ENCODE data around the gene GP9.
"Not testable (repeated sequence)": the region's sequence is repeated elsewhere in the genome, so short reads cannot be mapped to it uniquely, and the experiment has no call there.

The GP9 gene

GRCh38 chr3:129106866-129107565, 46.4 kb downstream of the GP9 start:
- Histone ChIP-seq H3K79me2 (ENCODE audit: low read length) (peaks cover 13% of the 10 kb centered on the region; the same call in 1 of the 2 replicates), H3K4me3 (ENCODE audit: low read length) (no peak overlapping the region), H3K36me3 (replicated peaks; ENCODE audit: low read depth, low read length) (peaks cover 13% of the 10 kb centered on the region), H3K9ac (ENCODE audit: low read length) (no peak overlapping the region), H3K4me2 (ENCODE audit: low read length) (no peak overlapping the region), H3K4me1 (ENCODE audit: low read length) (peaks cover 6% of the 10 kb centered on the region; the same call in 1 of the 2 replicates), H3K9me3 (ENCODE audit: insufficient read depth, low read length) (no peaks in the 10 kb centered on the region), H4K20me1 (ENCODE audit: insufficient read depth, low read length) (peaks cover 54% of the 10 kb centered on the region), H3K27me3 (ENCODE audit: low read depth, low read length) (no peaks in the 10 kb centered on the region), H3K27ac (ENCODE audit: low read length) (no peak overlapping the region), H2AFZ (ENCODE audit: low read depth, low read length) (no peak overlapping the region)
- TF ChIP-seq, protein P1, sequence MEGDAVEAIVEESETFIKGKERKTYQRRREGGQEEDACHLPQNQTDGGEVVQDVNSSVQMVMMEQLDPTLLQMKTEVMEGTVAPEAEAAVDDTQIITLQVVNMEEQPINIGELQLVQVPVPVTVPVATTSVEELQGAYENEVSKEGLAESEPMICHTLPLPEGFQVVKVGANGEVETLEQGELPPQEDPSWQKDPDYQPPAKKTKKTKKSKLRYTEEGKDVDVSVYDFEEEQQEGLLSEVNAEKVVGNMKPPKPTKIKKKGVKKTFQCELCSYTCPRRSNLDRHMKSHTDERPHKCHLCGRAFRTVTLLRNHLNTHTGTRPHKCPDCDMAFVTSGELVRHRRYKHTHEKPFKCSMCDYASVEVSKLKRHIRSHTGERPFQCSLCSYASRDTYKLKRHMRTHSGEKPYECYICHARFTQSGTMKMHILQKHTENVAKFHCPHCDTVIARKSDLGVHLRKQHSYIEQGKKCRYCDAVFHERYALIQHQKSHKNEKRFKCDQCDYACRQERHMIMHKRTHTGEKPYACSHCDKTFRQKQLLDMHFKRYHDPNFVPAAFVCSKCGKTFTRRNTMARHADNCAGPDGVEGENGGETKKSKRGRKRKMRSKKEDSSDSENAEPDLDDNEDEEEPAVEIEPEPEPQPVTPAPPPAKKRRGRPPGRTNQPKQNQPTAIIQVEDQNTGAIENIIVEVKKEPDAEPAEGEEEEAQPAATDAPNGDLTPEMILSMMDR (IDR thresholded peaks at IDR 0.05; ENCODE audit: low read depth, low read length) = no peak
- no peak for TF ChIP-seq EZH2phosphoT487 (IDR thresholded peaks at IDR 0.05; ENCODE audit: low read depth)

GRCh38 chr3:129107793-129108192, 47.2 kb downstream of the GP9 start:
- Histone ChIP-seq H4K20me1 (ENCODE audit: insufficient read depth, low read length) (peaks cover 49% of the 10 kb centered on the region), H3K4me3 (ENCODE audit: low read length) (no peak overlapping the region), H3K79me2 (ENCODE audit: low read length) (peaks cover 13% of the 10 kb centered on the region; the same call in 1 of the 2 replicates), H3K4me2 (ENCODE audit: low read length) (no peak overlapping the region), H2AFZ (ENCODE audit: low read depth, low read length) (no peak overlapping the region), H3K9ac (ENCODE audit: low read length) (no peak overlapping the region), H3K27ac (ENCODE audit: low read length) (no peak overlapping the region), H3K27me3 (ENCODE audit: low read depth, low read length) (no peaks in the 10 kb centered on the region), H3K9me3 (ENCODE audit: insufficient read depth, low read length) (no peaks in the 10 kb centered on the region), H3K4me1 (ENCODE audit: low read length) (peaks cover 12% of the 10 kb centered on the region), H3K36me3 (replicated peaks; ENCODE audit: low read depth, low read length) (peaks cover 13% of the 10 kb centered on the region)
- no peak for TF ChIP-seq EZH2phosphoT487 (IDR thresholded peaks at IDR 0.05; ENCODE audit: low read depth)
- TF ChIP-seq, protein P1 (IDR thresholded peaks at IDR 0.05; ENCODE audit: low read depth, low read length) = no peak

DNA sequence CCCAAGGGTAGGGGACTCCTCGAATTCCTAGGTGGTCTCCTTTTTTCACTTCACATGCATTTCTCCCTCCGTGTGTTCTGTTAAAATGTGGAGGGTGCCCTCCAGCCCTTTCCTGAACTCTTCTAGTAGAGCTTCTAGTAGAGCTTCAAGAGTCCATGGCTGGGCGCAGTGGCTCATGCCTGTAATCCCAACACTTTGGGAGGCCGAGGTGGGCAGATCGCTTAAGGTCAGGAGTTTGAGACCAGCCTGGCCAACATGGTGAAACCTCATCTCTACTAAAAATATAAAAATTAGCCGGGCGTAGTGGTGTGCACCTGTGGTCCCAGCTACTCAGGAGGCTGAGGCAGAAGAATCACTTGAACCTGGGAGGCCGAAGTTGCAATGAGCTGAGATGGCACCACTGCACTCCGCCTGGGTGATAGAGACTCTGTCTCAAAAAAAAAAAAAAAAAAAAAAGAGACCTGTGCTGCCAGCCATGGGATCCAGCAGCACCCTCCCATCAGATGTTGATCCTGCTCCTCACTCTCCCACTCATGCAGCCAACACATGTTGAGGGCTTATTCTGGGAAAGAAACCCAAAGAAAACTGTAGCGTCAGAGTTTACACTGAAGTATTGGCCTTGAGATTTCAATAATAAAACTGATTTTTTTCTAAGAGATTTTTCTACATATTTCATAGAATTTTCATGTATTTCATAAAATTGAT, 50.6 kb downstream of the GP9 start:
- H4K20me1 ChIP-seq (ENCODE audit: insufficient read depth, low read length) = peaks cover 30% of the 10 kb centered on the region
- H3K4me2 ChIP-seq (ENCODE audit: low read length); H2AFZ ChIP-seq (ENCODE audit: low read depth, low read length); H3K27ac ChIP-seq (ENCODE audit: low read length); H3K4me3 ChIP-seq (ENCODE audit: low read length); H3K79me2 ChIP-seq (ENCODE audit: low read length); H3K27me3 ChIP-seq (ENCODE audit: low read depth, low read length); H3K9ac ChIP-seq (ENCODE audit: low read length); H3K9me3 ChIP-seq (ENCODE audit: insufficient read depth, low read length): not testable (repeated sequence)
- peaks cover 15% of the 10 kb centered on the region for H3K4me1 ChIP-seq (ENCODE audit: low read length)
- peaks cover 21% of the 10 kb centered on the region for H3K36me3 ChIP-seq (replicated peaks; ENCODE audit: low read depth, low read length)

All from OCI-LY3 (cell line).